Memory B cell (primary cell): ENCODE data around the gene ADPRS.

Experiments used
- ATAC-seq: fragments of 150-1000 bp; cut with Tn5 transposase; 2 replicates; pipeline ENCODE4 v1.10.0; 2021; ENCODE audit warnings: low read depth, mild to moderate bottlenecking, moderate library complexity
- DNase-seq, 2 donors: peaks; one replicate each; pipeline ENCODE4 v3.0.0; 2022; ENCODE audit warnings: low spot score in 2 of 2
- H3K27ac Mint-ChIP-seq: one replicate; pipeline ENCODE4 v1.8.0; 2022; ENCODE audit warnings: mild to moderate bottlenecking, moderate library complexity, mixed read lengths
- H3K27me3 Mint-ChIP-seq: one replicate; pipeline ENCODE4 v1.8.0; 2022; ENCODE audit warnings: mixed read lengths
- H3K36me3 Mint-ChIP-seq: one replicate; pipeline ENCODE4 v1.8.0; 2022; ENCODE audit warnings: mild to moderate bottlenecking, mixed read lengths
- H3K4me1 Mint-ChIP-seq: one replicate; pipeline ENCODE4 v1.8.0; 2022; ENCODE audit warnings: mixed read lengths
- H3K4me3 Mint-ChIP-seq: one replicate; pipeline ENCODE4 v1.8.0; 2022; ENCODE audit warnings: mild to moderate bottlenecking, moderate library complexity, mixed read lengths
- H3K9me3 Mint-ChIP-seq: one replicate; pipeline ENCODE4 v1.8.0; 2022; ENCODE audit warnings: mixed read lengths

ADPRS gene

GRCh38 chr1:36126005-36126716, 37.5 kb downstream of the ADPRS start:
- Mint-ChIP-seq H3K9me3 (no peaks in the 10 kb centered on the region), H3K4me3 (peak overlapping the region; percentile 14), H3K36me3 (no peaks in the 10 kb centered on the region), H3K27me3 (peaks cover 25% of the 10 kb centered on the region), H3K27ac (no peak overlapping the region), H3K4me1 (peaks cover 32% of the 10 kb centered on the region)
- ATAC-seq (no peak), DNase-seq (no peak)

- DNase-seq: no peak
- no peak for ATAC-seq
- H3K9me3 Mint-ChIP-seq: no peaks in the 10 kb centered on the region
- peaks cover 32% of the 10 kb centered on the region for H3K4me1 Mint-ChIP-seq
- no peak overlapping the region for H3K27ac Mint-ChIP-seq
- H3K27me3 Mint-ChIP-seq: peaks cover 25% of the 10 kb centered on the region
- no peak overlapping the region for H3K4me3 Mint-ChIP-seq
- no peaks in the 10 kb centered on the region for H3K36me3 Mint-ChIP-seq
Observed at GRCh38 chr1:36126797-36127500, 38.3 kb downstream of the ADPRS start.

- Mint-ChIP-seq H3K27me3 (peaks cover 21% of the 10 kb centered on the region), H3K36me3 (no peaks in the 10 kb centered on the region), H3K4me1 (peaks cover 22% of the 10 kb centered on the region), H3K27ac (no peak overlapping the region), H3K9me3 (no peaks in the 10 kb centered on the region), H3K4me3 (no peak overlapping the region)
- DNase-seq (no peak), ATAC-seq (no peak)
Observed at GRCh38 chr1:36128126-36128904, 39.6 kb downstream of the ADPRS start.

GRCh38 chr1:36128905-36129206, 40.2 kb downstream of the ADPRS start:
- H3K9me3 Mint-ChIP-seq: no peaks in the 10 kb centered on the region
- H3K4me1 Mint-ChIP-seq: peaks cover 19% of the 10 kb centered on the region
- no peak for DNase-seq
- H3K4me3 Mint-ChIP-seq: no peak overlapping the region
- H3K27ac Mint-ChIP-seq: no peak overlapping the region
- H3K27me3 Mint-ChIP-seq: peaks cover 19% of the 10 kb centered on the region
- H3K36me3 Mint-ChIP-seq: no peaks in the 10 kb centered on the region
- ATAC-seq: no peak

- Mint-ChIP-seq H3K4me1 (no peaks in the 10 kb centered on the region), H3K4me3 (no peak overlapping the region), H3K9me3 (no peaks in the 10 kb centered on the region), H3K27ac (no peak overlapping the region), H3K36me3 (peaks cover 2% of the 10 kb centered on the region), H3K27me3 (peaks cover 2% of the 10 kb centered on the region)
- no peak for DNase-seq
- no peak for ATAC-seq
Observed at GRCh38 chr1:36132029-36132428, 43.3 kb downstream of the ADPRS start.

GRCh38 chr1:36133484-36133883, 44.8 kb downstream of the ADPRS start:
- Mint-ChIP-seq H3K4me3 (no peak overlapping the region), H3K4me1 (no peaks in the 10 kb centered on the region), H3K27ac (no peak overlapping the region), H3K9me3 (no peaks in the 10 kb centered on the region), H3K36me3 (peaks cover 9% of the 10 kb centered on the region), H3K27me3 (no peaks in the 10 kb centered on the region)
- ATAC-seq (no peak), DNase-seq (no peak)

GRCh38 chr1:36134031-36134430, 45.3 kb downstream of the ADPRS start:
- no peaks in the 10 kb centered on the region for H3K27me3 Mint-ChIP-seq
- no peak overlapping the region for H3K27ac Mint-ChIP-seq
- H3K4me3 Mint-ChIP-seq: no peak overlapping the region
- no peaks in the 10 kb centered on the region for H3K9me3 Mint-ChIP-seq
- DNase-seq: no peak
- no peaks in the 10 kb centered on the region for H3K4me1 Mint-ChIP-seq
- peaks cover 11% of the 10 kb centered on the region for H3K36me3 Mint-ChIP-seq
- ATAC-seq: no peak

- Mint-ChIP-seq H3K27me3 (no peaks in the 10 kb centered on the region), H3K9me3 (no peaks in the 10 kb centered on the region), H3K36me3 (peaks cover 15% of the 10 kb centered on the region), H3K27ac (no peak overlapping the region), H3K4me3 (no peak overlapping the region), H3K4me1 (no peaks in the 10 kb centered on the region)
- DNase-seq: no peak
- ATAC-seq: peak; percentile 55
Observed at GRCh38 chr1:36134505-36135329, 46.0 kb downstream of the ADPRS start.

- Mint-ChIP-seq H3K4me1 (no peaks in the 10 kb centered on the region), H3K36me3 (peaks cover 18% of the 10 kb centered on the region), H3K27me3 (no peaks in the 10 kb centered on the region), H3K9me3 (no peaks in the 10 kb centered on the region), H3K27ac (no peak overlapping the region), H3K4me3 (no peak overlapping the region)
- no peak for ATAC-seq
- no peak for DNase-seq
Observed at GRCh38 chr1:36135330-36135667, 46.6 kb downstream of the ADPRS start.

- Mint-ChIP-seq H3K27ac (no peak overlapping the region), H3K9me3 (no peaks in the 10 kb centered on the region), H3K36me3 (peaks cover 18% of the 10 kb centered on the region), H3K4me1 (no peaks in the 10 kb centered on the region), H3K27me3 (no peaks in the 10 kb centered on the region), H3K4me3 (no peak overlapping the region)
- no peak for DNase-seq
- ATAC-seq: no peak
Observed at GRCh38 chr1:36135796-36136195, 47.1 kb downstream of the ADPRS start.

GRCh38 chr1:36136535-36136934, 47.8 kb downstream of the ADPRS start:
- Mint-ChIP-seq H3K9me3 (no peaks in the 10 kb centered on the region), H3K4me3 (no peak overlapping the region), H3K36me3 (peaks cover 18% of the 10 kb centered on the region), H3K4me1 (peaks cover 3% of the 10 kb centered on the region), H3K27ac (no peak overlapping the region), H3K27me3 (no peaks in the 10 kb centered on the region)
- no peak for DNase-seq
- no peak for ATAC-seq

- Mint-ChIP-seq H3K9me3 (no peaks in the 10 kb centered on the region), H3K27ac (no peak overlapping the region), H3K36me3 (peaks cover 18% of the 10 kb centered on the region), H3K4me3 (no peak overlapping the region), H3K4me1 (peaks cover 5% of the 10 kb centered on the region), H3K27me3 (no peaks in the 10 kb centered on the region)
- DNase-seq (no peak), ATAC-seq (no peak)
Observed at GRCh38 chr1:36137226-36137625, 48.5 kb downstream of the ADPRS start.

GRCh38 chr1:36137776-36138175, 49.1 kb downstream of the ADPRS start:
- Mint-ChIP-seq H3K4me1 (peaks cover 5% of the 10 kb centered on the region), H3K4me3 (no peak overlapping the region), H3K36me3 (peaks cover 18% of the 10 kb centered on the region), H3K27me3 (no peaks in the 10 kb centered on the region), H3K27ac (no peak overlapping the region), H3K9me3 (no peaks in the 10 kb centered on the region)
- ATAC-seq (no peak), DNase-seq (no peak)

- Mint-ChIP-seq H3K27ac (no peak overlapping the region), H3K27me3 (no peaks in the 10 kb centered on the region), H3K36me3 (peaks cover 19% of the 10 kb centered on the region), H3K4me1 (peaks cover 13% of the 10 kb centered on the region), H3K4me3 (no peak overlapping the region), H3K9me3 (no peaks in the 10 kb centered on the region)
- DNase-seq: no peak
- no peak for ATAC-seq
Observed at GRCh38 chr1:36139521-36139920, 50.8 kb downstream of the ADPRS start.
